Epithelial cell of alveolus of lung (primary cell): Measurements from ENCODE around the gene SEC23A. TPM values are rescaled to one million over a fixed set of nuclear protein-coding genes. Genes with fewer than 3 reads are reported as not detected.

Source experiments
- total RNA-seq: library from RNA; depleted of rRNA; stranded (reverse); fragments of >200 nt; gene quantifications from 2 replicates; pipeline ENCODE4 v1.2.1, GENCODE V29; 2015

The SEC23A gene
- 113 and 205 TPM in 2 replicates for total RNA-seq

GRCh38 chr14:39102969-39103957 lies at the start of gene SEC23A:
Gene SEC23A, minus strand, starts transcription at chr14:39103235. Its CDS starts 7,117 bp downstream, at chr14:39096118.

GRCh38 chr14:39114073-39114838 lies 11.2 kb upstream of the SEC23A start, which contains the start of gene GEMIN2:
Gene GEMIN2, plus strand, starts transcription at chr14:39114323. Its CDS starts 16 bp downstream, at chr14:39114339.

Other genes starting within 250 kb of the SEC23A start
- gene GEMIN2, start 11.1 kb upstream of the SEC23A start, total RNA-seq, result 10.9 and 31.0 TPM in 2 replicates
- gene TRAPPC6B, start 67.1 kb upstream of the SEC23A start, total RNA-seq, result 12.2 and 30.1 TPM in 2 replicates
- gene PNN, start 72.0 kb upstream of the SEC23A start, total RNA-seq, result 12.3 and 21.6 TPM in 2 replicates
- gene MIA2, start 130.7 kb upstream of the SEC23A start, total RNA-seq, result 9.3 and 9.4 TPM in 2 replicates